DMS53 treated with DMSO at 0.1 percent for 48 hours (cell line): ENCODE results near the gene STAP1.

ENCODE experiments used
- DNase-seq: peaks from one replicate; lab custom pipeline; 2025; ENCODE audit not compliant: unreplicated experiment; lab: John Stamatoyannopoulos, UW

The STAP1 gene

GRCh38 chr4:67554096-67554495 lies 4.4 kb upstream of the STAP1 start:
- no peak for DNase-seq

- no peak for DNase-seq
Observed at GRCh38 chr4:67555447-67555846, 3.1 kb upstream of the STAP1 start.

- DNase-seq = no peak
Observed at GRCh38 chr4:67556436-67556835, 2.1 kb upstream of the STAP1 start.

- DNase-seq = no peak
Observed at GRCh38 chr4:67565284-67565683, 6.8 kb downstream of the STAP1 start.

- DNase-seq = no peak
Observed at GRCh38 chr4:67566335-67566734, 7.8 kb downstream of the STAP1 start.

- peak; percentile 29 for DNase-seq
Observed at GRCh38 chr4:67568820-67569219, 10.3 kb downstream of the STAP1 start.

GRCh38 chr4:67570537-67570936 lies 12.0 kb downstream of the STAP1 start:
- DNase-seq = no peak

- DNase-seq = no peak
Observed at GRCh38 chr4:67571975-67572374, 13.4 kb downstream of the STAP1 start.

- DNase-seq = peak; percentile 35
Observed at GRCh38 chr4:67573193-67573592, 14.7 kb downstream of the STAP1 start.

GRCh38 chr4:67575232-67576058 lies 16.9 kb downstream of the STAP1 start:
- peak; percentile 87 for DNase-seq

- no peak for DNase-seq
Observed at GRCh38 chr4:67576059-67576466, 17.5 kb downstream of the STAP1 start.

- no peak for DNase-seq
Observed at GRCh38 chr4:67576538-67576937, 18.0 kb downstream of the STAP1 start.

- no peak for DNase-seq
Observed at GRCh38 chr4:67580577-67580976, 22.1 kb downstream of the STAP1 start.

- no peak for DNase-seq
Observed at GRCh38 chr4:67581208-67581857, 22.8 kb downstream of the STAP1 start.

GRCh38 chr4:67581913-67582312 lies 23.4 kb downstream of the STAP1 start:
- no peak for DNase-seq

- no peak for DNase-seq
Observed at GRCh38 chr4:67584496-67584895, 26.0 kb downstream of the STAP1 start.

- DNase-seq = no peak
Observed at GRCh38 chr4:67587156-67587555, 28.6 kb downstream of the STAP1 start.

- DNase-seq = no peak
Observed at GRCh38 chr4:67593741-67594175, 35.2 kb downstream of the STAP1 start.

GRCh38 chr4:67603310-67604028 lies 44.9 kb downstream of the STAP1 start:
- no peak for DNase-seq

- DNase-seq = no peak
Observed at GRCh38 chr4:67604029-67604381, 45.5 kb downstream of the STAP1 start.

- no peak for DNase-seq
Observed at GRCh38 chr4:67604749-67605148, 46.2 kb downstream of the STAP1 start.

- DNase-seq = no peak
Observed at GRCh38 chr4:67608027-67608426, 49.5 kb downstream of the STAP1 start.
